HG03039 (cell line): Measurements from ENCODE around the gene NSD2.

Experiments
- ATAC-seq: cut with Tn5 transposase; IDR thresholded peaks from one replicate; pipeline ENCODE4 v1.9.1; 2021; ENCODE audit warnings: mild to moderate bottlenecking, moderate library complexity; ENCODE audit not compliant: unreplicated experiment

Gene NSD2

GRCh38 chr4:1863297-1864033, 7.7 kb upstream of the NSD2 start:
- ATAC-seq, result no peak

- no peak for ATAC-seq
These were observed 6.9 kb upstream of the NSD2 start for GRCh38 chr4:1864076-1865008.

GRCh38 chr4:1866189-1866661, 5.0 kb upstream of the NSD2 start:
- ATAC-seq, result no peak

- no peak for ATAC-seq
These were observed 2.9 kb upstream of the NSD2 start for GRCh38 chr4:1868293-1868692.

- ATAC-seq, result no peak
These were observed 2.3 kb upstream of the NSD2 start for GRCh38 chr4:1868912-1869311.

GRCh38 chr4:1869530-1870327, 1.5 kb upstream of the NSD2 start:
- no peak for ATAC-seq

- ATAC-seq, result peak; percentile 29
These were observed 940 bp upstream of the NSD2 start for GRCh38 chr4:1870328-1870577.

GRCh38 chr4:1871471-1872021, 353 bp downstream of the NSD2 start:
- ATAC-seq, result peak; percentile 18

GRCh38 chr4:1872870-1873269, 1.7 kb downstream of the NSD2 start:
- ATAC-seq, result no peak

- no peak for ATAC-seq
These were observed 2.1 kb downstream of the NSD2 start for GRCh38 chr4:1873291-1873690.

- no peak for ATAC-seq
These were observed 2.6 kb downstream of the NSD2 start for GRCh38 chr4:1873776-1874175.

- no peak for ATAC-seq
These were observed 3.0 kb downstream of the NSD2 start for GRCh38 chr4:1874201-1874600.

- no peak for ATAC-seq
These were observed 8.3 kb downstream of the NSD2 start for GRCh38 chr4:1879485-1879884.

GRCh38 chr4:1880332-1880731, 9.1 kb downstream of the NSD2 start:
- no peak for ATAC-seq

GRCh38 chr4:1882850-1883271, 11.7 kb downstream of the NSD2 start:
- no peak for ATAC-seq

GRCh38 chr4:1883583-1883982, 12.4 kb downstream of the NSD2 start:
- ATAC-seq, result no peak

- ATAC-seq, result no peak
These were observed 14.2 kb downstream of the NSD2 start for GRCh38 chr4:1885414-1885813.

- ATAC-seq, result no peak
These were observed 15.9 kb downstream of the NSD2 start for GRCh38 chr4:1887052-1887451.

GRCh38 chr4:1890979-1891570, 19.9 kb downstream of the NSD2 start:
- ATAC-seq, result no peak

- no peak for ATAC-seq
These were observed 24.9 kb downstream of the NSD2 start for GRCh38 chr4:1895971-1896657.
